ENCODE data around the gene BCAP29.
"Not testable (repeated sequence)": the region's sequence is repeated elsewhere in the genome, so short reads cannot be mapped to it uniquely, and the experiment has no call there.

BCAP29 gene

DNA sequence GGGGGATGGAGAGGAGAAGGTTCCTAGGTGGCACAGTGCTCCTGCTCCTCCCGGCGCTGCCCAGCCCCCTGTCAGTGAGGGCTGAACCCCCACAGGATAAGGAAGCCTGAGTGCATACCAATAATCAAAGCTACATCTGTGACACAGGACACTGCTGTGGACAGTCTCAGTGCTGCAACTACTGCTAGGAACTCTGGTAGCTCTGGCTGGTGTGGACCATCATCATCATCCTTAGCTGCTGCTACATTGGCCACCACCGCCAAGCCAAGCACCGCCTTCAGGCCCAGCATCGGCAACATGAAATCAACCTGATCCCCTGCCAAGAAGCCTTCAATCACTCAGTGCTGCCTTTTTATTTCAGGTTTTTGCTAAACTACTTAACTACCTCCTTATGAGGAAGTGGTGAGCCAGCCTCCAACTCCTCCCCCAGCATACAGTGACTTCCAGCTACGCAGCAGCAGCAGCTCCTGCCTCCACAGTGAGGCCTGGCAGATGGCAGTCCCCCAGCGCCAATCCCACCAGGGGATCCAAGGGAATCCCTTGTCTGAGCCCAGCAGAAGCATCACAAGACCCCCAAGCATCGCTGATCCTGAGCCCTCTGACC, 48.5 kb downstream of the BCAP29 start:
- DNase-seq, result no peak

DNA sequence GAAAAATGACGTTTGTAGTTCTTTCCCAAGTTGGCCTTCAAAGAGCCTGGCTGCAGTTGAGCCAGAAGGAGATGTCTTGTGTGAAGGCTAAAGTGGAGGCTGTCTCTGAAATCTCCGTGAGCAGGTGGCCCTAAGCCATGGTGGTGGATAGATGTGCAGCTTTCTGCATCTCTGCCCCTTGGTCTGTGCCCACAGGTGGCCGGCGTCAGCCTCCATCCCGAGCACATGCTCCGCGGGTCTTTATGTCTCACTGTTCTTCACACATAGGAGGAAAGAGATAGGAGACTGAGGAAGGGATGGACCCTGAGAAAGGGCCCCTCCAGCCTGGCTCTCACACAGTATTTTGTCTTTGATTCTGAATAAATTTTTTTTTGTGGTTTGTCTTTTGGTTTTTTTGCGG, 50.3 kb downstream of the BCAP29 start:
- DNase-seq, result no peak

DNA sequence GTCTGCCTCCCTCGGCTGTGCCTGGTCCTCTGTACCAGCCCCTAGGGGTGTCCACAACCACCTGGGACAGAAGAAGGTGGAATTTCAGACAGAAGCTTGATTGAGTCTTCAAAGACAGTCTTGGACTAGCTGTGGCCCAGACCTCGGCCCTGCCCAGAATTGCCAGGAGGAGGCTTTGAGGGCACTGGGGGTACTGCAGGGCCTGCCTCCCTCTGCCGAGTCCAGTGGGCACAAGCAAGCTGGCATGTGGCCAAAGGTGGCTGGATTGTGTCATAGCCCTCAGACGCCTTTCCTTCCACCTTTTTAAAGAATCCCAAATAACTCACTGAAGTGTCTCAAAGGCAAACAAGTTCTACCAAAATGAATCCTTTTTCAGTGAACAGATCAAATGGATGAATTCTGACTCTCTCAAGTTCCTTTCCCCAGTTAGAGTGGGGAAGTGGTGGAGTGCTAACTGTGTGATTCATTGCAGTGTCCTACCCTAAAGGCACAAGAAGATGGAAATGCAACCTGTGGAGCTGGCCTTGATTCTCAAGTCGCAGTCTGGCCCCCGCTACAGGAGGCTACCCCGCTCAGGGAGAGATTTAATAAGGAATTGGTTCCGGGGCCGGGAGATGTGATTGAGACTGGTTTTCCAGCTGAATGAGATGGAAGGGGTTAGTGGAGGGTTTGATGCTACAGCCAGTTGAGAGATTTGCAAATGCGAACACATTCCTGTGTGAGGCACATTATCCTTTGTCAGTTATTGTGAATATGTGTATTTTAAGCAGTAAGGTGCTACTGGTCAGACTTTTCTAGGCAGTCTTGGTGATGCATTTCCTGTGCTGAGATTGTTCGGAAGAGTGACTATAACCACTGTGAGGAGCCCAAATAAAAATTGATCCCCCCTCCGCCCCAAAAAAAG, 51.8 kb downstream of the BCAP29 start:
- no peak for DNase-seq

- no peak for DNase-seq
Observed at GRCh38 chr7:107632492-107632865, 52.4 kb downstream of the BCAP29 start.

- peak; percentile 35 for DNase-seq
Observed at GRCh38 chr7:107638594-107638993, 58.5 kb downstream of the BCAP29 start.

DNA sequence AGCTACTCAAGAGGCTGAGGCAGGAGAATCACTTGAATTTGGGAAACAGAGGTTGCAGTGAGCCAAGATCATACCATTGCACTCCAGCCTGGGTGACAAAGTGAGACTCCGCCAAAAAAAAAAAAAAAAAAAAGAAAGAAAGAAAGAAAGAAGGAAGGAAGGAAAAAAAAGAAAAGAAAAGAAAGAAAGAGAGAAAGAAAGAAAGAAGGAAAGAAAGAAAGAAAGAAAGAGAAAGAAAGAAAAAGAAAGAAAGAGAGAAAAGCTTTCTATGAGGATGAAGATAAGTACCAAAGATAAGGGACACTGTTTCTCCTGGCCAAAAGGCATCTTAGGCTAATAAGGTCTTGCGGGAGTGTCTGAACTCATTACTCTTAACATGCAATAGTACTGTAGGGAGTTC, 59.0 kb downstream of the BCAP29 start:
- not testable (repeated sequence) for DNase-seq

- no peak for DNase-seq
Observed at GRCh38 chr7:107641676-107642075, 61.6 kb downstream of the BCAP29 start.

DNA sequence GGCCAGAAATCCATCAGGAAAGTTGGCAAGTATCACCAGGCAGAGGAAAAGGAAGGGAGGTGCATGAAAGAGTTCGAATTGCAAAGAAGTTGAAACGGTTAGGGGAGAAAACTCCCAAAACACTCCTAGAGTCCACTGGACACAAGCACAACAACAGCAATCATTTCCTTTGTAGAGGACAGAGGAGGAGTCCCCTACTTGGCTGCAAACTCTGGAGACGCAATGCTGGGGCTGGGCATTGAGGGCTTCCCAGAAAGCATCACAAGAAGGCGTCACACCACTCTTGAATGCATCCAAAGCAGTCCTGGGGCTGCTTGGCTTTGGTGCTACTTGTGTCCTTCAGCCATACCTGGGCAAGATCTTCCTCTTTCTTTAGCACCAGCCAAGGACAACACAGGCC, 62.5 kb downstream of the BCAP29 start:
- no peak for DNase-seq

DNA sequence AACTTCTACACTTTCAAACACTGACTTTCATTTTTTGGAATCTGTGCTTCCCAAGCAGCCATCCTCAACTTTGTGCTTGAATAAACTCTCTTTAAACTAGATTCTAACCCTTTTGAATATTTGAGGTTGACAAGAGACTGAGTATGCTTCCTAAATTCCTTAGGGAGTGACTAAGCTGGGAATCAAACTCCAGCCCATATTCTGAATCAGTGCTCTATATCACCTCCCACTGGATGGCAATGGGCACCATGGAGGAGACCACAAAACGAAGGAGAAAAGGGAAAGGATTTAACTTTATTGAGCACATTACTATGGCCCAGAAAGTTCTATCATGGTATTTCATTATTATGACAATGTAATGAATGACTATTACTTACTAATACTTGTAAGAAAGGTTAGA, 63.4 kb downstream of the BCAP29 start:
- no peak for DNase-seq

GRCh38 chr7:107643938-107644308, 63.9 kb downstream of the BCAP29 start:
- peak; percentile 4 for DNase-seq

GRCh38 chr7:107644309-107644974, 64.4 kb downstream of the BCAP29 start:
- no peak for DNase-seq

- no peak for DNase-seq
Observed at GRCh38 chr7:107652642-107653041, 72.6 kb downstream of the BCAP29 start.

GRCh38 chr7:107658467-107658866, 78.4 kb downstream of the BCAP29 start:
- no peak for DNase-seq

DNA sequence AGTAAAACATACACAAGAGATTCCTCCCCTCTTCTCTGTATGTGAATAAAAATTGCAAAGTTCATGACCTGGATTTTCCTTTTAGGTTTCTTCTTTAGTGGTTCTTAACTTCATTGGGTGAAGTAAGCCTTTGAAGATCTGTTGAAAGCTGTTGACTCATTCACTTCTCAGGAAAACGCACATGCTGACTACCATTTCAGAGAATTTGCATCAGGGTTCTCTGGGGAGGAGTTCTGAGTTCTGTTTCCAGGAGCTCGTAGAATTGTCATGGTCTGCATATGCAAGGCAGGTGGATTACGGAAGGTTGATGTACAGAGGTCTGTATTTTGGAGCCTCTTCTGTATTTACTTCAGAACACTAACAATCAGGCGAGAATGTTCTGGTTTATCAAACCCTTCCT, 79.6 kb downstream of the BCAP29 start:
- DNase-seq, result peak; percentile 85

- peak; percentile 30 for DNase-seq
Observed at GRCh38 chr7:107660381-107661080, 80.5 kb downstream of the BCAP29 start, which contains the start of gene SLC26A4. Gene SLC26A4 (plus strand): TSS chr7:107660828. CDS start chr7:107661642, 814 bp downstream.

GRCh38 chr7:107661081-107661864, 81.2 kb downstream of the BCAP29 start:
- DNase-seq, result no peak

GRCh38 chr7:107661865-107662379, 81.9 kb downstream of the BCAP29 start:
- no peak for DNase-seq

DNA sequence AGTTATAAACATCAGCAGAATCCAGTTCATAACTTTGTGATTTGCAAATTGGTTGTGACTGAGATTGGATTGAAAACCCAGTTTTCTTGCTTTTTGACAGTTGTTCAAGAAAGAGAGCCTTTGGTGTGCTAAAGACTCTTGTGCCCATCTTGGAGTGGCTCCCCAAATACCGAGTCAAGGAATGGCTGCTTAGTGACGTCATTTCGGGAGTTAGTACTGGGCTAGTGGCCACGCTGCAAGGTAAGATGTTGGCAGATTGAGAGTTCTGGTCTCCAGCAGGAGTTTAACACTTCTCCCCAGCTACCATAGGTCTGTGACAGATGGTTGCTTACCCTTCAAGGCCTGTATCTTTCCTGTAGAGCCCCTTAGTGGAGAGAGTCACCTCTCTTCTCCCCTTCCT, 83.2 kb downstream of the BCAP29 start:
- DNase-seq, result no peak

DNA sequence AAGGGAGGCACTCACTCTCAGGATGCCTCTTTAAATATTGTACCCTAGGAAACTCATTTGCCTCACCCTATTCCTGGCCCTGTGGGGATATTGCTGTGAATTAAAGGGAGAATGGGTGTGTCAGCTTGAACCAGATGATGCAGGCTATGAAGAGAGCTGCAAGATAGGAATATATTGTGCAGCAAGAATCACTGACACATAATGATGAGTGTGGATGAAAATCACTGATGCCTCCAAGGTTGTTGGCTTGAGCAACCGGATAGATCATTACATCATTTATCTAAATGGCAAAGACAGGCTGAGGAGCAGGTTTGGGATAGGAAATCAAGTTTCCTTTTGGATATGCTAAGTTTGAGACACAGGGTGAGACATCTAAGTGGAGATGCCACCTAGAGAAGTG, 86.7 kb downstream of the BCAP29 start:
- DNase-seq, result no peak

GRCh38 chr7:107667341-107667740, 87.3 kb downstream of the BCAP29 start:
- no peak for DNase-seq

DNA sequence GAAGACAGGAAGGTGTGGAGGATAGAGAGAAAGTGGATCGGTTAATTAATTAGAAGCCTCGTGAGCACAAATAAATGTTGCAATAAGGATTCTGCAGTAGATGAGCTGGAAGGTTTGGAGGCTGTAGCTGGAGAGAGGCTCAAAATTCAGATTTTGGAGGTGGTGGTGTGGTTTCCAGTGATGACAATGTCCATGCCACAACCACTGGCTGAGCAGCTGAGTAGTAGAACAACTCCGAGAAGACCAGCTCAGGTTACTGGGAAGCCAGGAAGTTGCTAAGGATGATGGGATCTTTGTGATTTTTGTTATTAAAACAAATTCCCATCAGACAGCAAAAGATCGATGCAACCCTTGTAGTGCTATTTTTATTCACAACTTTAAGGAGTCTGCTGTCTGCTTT, 88.2 kb downstream of the BCAP29 start:
- DNase-seq, result no peak

All from OCI-M1 (cell line).